GM19397 (cell line): Measurements from ENCODE around the gene BCKDHB.

Experiments
- ATAC-seq: cut with Tn5 transposase; IDR thresholded peaks from one replicate; pipeline ENCODE4 v1.9.1; 2021; ENCODE audit warnings: mild to moderate bottlenecking, moderate library complexity; ENCODE audit not compliant: unreplicated experiment

BCKDHB gene

DNA sequence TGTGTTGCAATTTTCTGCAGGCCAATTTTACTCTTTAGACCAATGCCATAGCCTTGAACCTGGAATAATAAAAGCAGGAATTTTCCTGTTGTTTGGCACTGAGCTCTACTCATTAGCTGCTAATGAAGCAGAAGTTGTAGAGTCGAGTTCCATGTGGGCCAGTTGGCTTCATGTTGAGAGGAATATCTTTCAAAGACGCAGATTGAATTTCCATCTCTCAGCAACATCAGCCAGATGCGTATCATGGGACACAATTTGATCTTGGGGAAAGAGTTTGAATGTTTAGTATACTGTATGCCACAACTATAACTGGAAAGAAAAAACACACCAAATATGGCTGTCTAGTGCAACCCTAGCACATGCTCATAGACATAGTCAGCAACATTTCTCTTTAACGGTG, 259.6 kb downstream of the BCKDHB start:
- ATAC-seq: no peak

DNA sequence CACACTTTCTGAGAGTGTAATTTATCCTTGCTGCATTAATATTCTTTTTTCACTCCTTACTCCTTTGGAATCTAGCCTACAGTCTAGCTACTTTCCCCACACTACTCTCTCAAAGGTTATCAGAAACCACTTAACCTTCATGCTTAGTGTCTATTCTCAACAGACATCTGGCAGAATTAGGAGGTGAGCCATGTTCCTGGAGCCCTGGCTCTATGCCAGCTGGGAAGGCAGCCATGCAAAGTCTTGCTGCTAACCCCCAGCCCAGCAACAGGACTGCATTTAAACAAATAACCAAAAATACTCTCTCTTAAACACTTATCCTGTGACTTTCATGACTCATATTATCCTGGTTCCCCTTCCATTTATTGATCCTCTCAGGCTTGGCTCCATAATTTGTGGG, 260.2 kb downstream of the BCKDHB start:
- ATAC-seq: no peak

DNA sequence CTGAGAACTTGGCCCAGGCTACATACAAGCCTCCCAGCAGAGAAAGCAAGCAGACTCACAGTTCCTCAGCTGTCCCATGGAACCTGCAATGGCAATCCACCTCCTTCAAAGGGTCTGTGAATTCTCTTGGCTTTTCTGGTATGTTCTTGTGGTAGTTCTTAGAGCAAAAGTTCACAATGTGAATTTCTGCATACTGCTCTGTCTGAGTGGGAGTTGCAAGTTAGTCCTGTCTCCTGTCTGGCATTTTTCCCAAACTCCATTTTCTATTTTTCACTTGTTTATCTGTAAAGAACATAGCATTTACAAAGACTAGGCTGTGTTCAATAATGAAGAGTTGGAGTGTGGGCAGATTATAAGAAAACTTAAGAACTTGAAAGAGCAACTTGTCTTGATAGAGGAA, 269.9 kb downstream of the BCKDHB start:
- ATAC-seq: no peak

DNA sequence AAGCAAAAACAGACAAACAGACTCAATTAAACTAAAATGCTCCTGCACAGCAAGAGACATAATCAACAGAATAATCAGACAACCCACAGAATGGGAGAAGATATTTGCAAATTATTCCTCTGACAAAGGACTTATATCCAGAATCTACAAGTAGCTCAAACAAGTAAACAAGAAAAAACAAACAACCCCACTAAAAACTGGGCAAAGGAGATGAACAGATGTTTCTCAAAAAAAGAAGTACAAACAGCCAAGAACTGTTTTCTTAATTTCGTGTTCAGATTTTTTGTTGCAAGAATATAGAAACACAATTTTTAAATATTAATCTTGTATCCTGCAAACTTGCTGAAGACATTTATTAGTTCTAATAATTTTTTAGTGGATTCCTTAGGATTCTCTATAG, 274.1 kb downstream of the BCKDHB start:
- no peak for ATAC-seq

DNA sequence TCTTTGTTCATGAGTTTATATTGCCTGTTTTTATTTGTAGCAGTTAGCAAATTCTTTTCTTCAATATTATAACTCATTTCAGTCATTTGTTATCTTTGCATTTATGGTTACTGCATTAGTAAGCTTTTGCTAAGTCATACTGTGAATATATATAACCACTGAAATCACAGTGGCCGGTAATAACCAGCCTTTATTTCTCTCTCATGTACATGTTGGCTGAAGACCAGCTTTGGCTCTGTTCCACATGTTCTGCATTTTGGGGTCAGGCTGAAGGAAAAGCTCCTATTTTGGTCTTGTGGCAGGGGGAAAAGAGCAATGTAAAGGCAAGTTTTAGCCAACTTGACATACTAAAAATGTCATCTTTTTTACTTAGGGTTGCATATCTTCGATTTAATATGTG, 276.3 kb downstream of the BCKDHB start:
- no peak for ATAC-seq

DNA sequence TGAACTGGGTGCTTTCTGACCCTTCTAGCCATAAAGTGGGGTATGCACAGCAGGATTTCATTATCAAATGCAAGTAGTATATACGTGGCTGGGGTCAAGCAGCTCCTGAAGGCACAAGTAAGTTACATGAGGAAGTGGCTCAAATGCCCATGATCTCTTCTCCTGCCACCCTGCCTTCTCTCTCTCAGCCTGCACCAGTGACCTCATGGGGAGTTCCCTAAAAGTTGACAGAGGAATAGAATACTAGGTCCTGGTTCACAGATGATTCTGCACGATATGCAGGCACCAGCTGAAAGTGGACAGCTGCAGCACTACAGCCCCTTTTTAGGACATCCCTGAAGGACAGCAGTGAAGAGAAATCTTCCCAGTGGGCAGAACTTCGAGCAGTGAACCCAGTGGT, 282.0 kb downstream of the BCKDHB start:
- no peak for ATAC-seq
